H9 (cell line): ENCODE measurements around the gene DNAJC5. TPM values are rescaled to one million over a fixed set of nuclear protein-coding genes. Genes with fewer than 3 reads are reported as not detected.

ENCODE experiments used
- DNase-seq: peaks from one replicate; pipeline ENCODE4 v3.0.0-alpha.2; 2017
- H2AFZ ChIP-seq: one replicate; pipeline ENCODE4 v1.6.1; 2013; ENCODE audit warnings: mild to moderate bottlenecking, low read length, control low read depth, moderate library complexity
- H2AK5ac ChIP-seq: 2 replicates; pipeline ENCODE4 v1.6.1; 2013; ENCODE audit warnings: low read length, control low read depth, mixed read lengths; ENCODE audit not compliant: insufficient read length
- H2BK120ac ChIP-seq: one replicate; pipeline ENCODE4 v1.6.1; 2013; ENCODE audit warnings: low read depth, mild to moderate bottlenecking, low read length, control low read depth, inconsistent platforms; ENCODE audit not compliant: poor library complexity, severe bottlenecking
- H2BK12ac ChIP-seq: 2 replicates; pipeline ENCODE4 v1.6.1; 2013; ENCODE audit warnings: low read length, control low read depth, mixed read lengths, low read depth; ENCODE audit not compliant: insufficient read length
- H2BK15ac ChIP-seq: 2 replicates; pipeline ENCODE4 v1.6.1; 2013; ENCODE audit warnings: low read depth, low read length, control low read depth
- H2BK20ac ChIP-seq: one replicate; pipeline ENCODE4 v1.6.1; 2013; ENCODE audit warnings: low read depth, mild to moderate bottlenecking, low read length, control low read depth, inconsistent platforms; ENCODE audit not compliant: poor library complexity, severe bottlenecking
- H2BK5ac ChIP-seq: 2 replicates; pipeline ENCODE4 v1.6.1; 2013; ENCODE audit warnings: low read length, control low read depth, mixed read lengths; ENCODE audit not compliant: insufficient read length
- H3K14ac ChIP-seq: 2 replicates; pipeline ENCODE4 v1.6.1; 2013; ENCODE audit warnings: low read length, control low read depth; ENCODE audit not compliant: insufficient read depth
- H3K18ac ChIP-seq: 2 replicates; pipeline ENCODE4 v1.6.1; 2013; ENCODE audit warnings: low read depth, mild to moderate bottlenecking, mixed read lengths, low read length, control low read depth; ENCODE audit not compliant: insufficient read length
- H3K23ac ChIP-seq: 2 replicates; pipeline ENCODE4 v1.6.1; 2013; ENCODE audit warnings: low read length, control low read depth, mixed read lengths, low read depth; ENCODE audit not compliant: insufficient read length
- H3K23me2 ChIP-seq: 2 replicates; pipeline ENCODE4 v1.6.1; 2013; ENCODE audit warnings: low read depth, mild to moderate bottlenecking, mixed read lengths, low read length, control low read depth; ENCODE audit not compliant: insufficient read length, poor library complexity, severe bottlenecking
- H3K27ac ChIP-seq: 2 replicates; pipeline ENCODE4 v1.5.1; 2013; ENCODE audit warnings: low read length, control low read depth, mixed read lengths, low read depth; ENCODE audit not compliant: insufficient read length
- H3K27me3 ChIP-seq: 2 replicates; pipeline ENCODE4 v1.6.1; 2013; ENCODE audit warnings: low read length, control low read depth, inconsistent platforms; ENCODE audit not compliant: insufficient read depth
- H3K4ac ChIP-seq: 2 replicates; pipeline ENCODE4 v1.6.1; 2013; ENCODE audit warnings: low read depth, mild to moderate bottlenecking, control low read depth, inconsistent platforms, low read length, moderate library complexity
- H3K4me1 ChIP-seq: 2 replicates; pipeline ENCODE4 v1.6.1; 2013; ENCODE audit warnings: low read length, control low read depth, inconsistent platforms; ENCODE audit not compliant: insufficient read depth
- H3K4me2 ChIP-seq: 2 replicates; pipeline ENCODE4 v1.6.1; 2013; ENCODE audit warnings: low read length, control low read depth, mixed read lengths; ENCODE audit not compliant: insufficient read length, insufficient read depth
- H3K56ac ChIP-seq: 2 replicates; pipeline ENCODE4 v1.6.1; 2013; ENCODE audit warnings: low read depth, mild to moderate bottlenecking, mixed read lengths, low read length, control low read depth; ENCODE audit not compliant: insufficient read length
- H3K79me1 ChIP-seq: 2 replicates; pipeline ENCODE4 v1.6.1; 2013; ENCODE audit warnings: low read depth, mild to moderate bottlenecking, moderate library complexity, low read length, control low read depth, inconsistent platforms; ENCODE audit not compliant: insufficient read depth, poor library complexity, severe bottlenecking
- H3K79me2 ChIP-seq: 2 replicates; pipeline ENCODE4 v1.6.1; 2013; ENCODE audit warnings: low read length, control low read depth, inconsistent platforms; ENCODE audit not compliant: insufficient read depth
- H3K9ac ChIP-seq: 2 replicates; pipeline ENCODE4 v1.6.1; 2013; ENCODE audit warnings: low read length, control low read depth, mixed read lengths; ENCODE audit not compliant: insufficient read length; ENCODE audit errors: extremely low read depth
- H3K9me3 ChIP-seq: one replicate; pipeline ENCODE4 v1.6.1; 2013; ENCODE audit warnings: low read depth, low read length, inconsistent platforms; ENCODE audit not compliant: control insufficient read depth
- H3T11ph ChIP-seq: one replicate; pipeline ENCODE4 v1.6.1; 2013; ENCODE audit warnings: mild to moderate bottlenecking, low read length, control low read depth, inconsistent platforms
- H4K20me1 ChIP-seq: one replicate; pipeline ENCODE4 v1.6.1; 2013; ENCODE audit not compliant: control insufficient read depth, insufficient read length, insufficient read depth
- H4K5ac ChIP-seq: 2 replicates; pipeline ENCODE4 v1.6.1; 2013; ENCODE audit warnings: low read depth, mild to moderate bottlenecking, mixed read lengths, low read length, control low read depth; ENCODE audit not compliant: insufficient read length
- H4K8ac ChIP-seq: replicated peaks from 2 replicates; pipeline ENCODE4 v1.6.1; 2013; ENCODE audit warnings: low read length, control low read depth, mixed read lengths, low read depth; ENCODE audit not compliant: insufficient read length
- H4K91ac ChIP-seq: 2 replicates; pipeline ENCODE4 v1.6.1; 2013; ENCODE audit warnings: low read depth, mild to moderate bottlenecking, moderate library complexity, mixed read lengths, low read length, control low read depth; ENCODE audit not compliant: insufficient read length
- H3K27ac Mint-ChIP-seq, 3 experiments: 2 replicates in 2 of 3; 3 replicates in 1 of 3; pipeline ENCODE4 v1.8.0; 2020 to 2021; ENCODE audit warnings: mixed read lengths in 3 of 3, mild to moderate bottlenecking in 1 of 3, moderate library complexity in 1 of 3
- H3K27me3 Mint-ChIP-seq: 2 replicates; pipeline ENCODE4 v1.8.0; 2021; ENCODE audit warnings: low read depth, mild to moderate bottlenecking, moderate library complexity, mixed read lengths
- H3K36me3 Mint-ChIP-seq, 3 experiments: 2 replicates in 2 of 3; 3 replicates in 1 of 3; pipeline ENCODE4 v1.8.0; 2020 to 2021; ENCODE audit warnings: low read depth in 3 of 3, mixed read lengths in 3 of 3; ENCODE audit not compliant: insufficient read depth in 1 of 3
- H3K4me1 Mint-ChIP-seq, 2 experiments: 2 replicates each; pipeline ENCODE4 v1.8.0; 2020; ENCODE audit warnings: mixed read lengths in 2 of 2
- H3K4me3 Mint-ChIP-seq, 2 experiments: 2 replicates in 1 of 2; 3 replicates in 1 of 2; pipeline ENCODE4 v1.8.0; 2020 to 2021; ENCODE audit warnings: mild to moderate bottlenecking in 2 of 2, mixed read lengths in 2 of 2, moderate library complexity in 1 of 2
- H3K9me3 Mint-ChIP-seq, 2 experiments: 2 replicates in 1 of 2; 3 replicates in 1 of 2; pipeline ENCODE4 v1.8.0; 2020; ENCODE audit warnings: mild to moderate bottlenecking in 2 of 2, mixed read lengths in 2 of 2, moderate library complexity in 1 of 2
- CTCF ChIP-seq: fragments of 200-600 bp; sonication (generic); conservative IDR thresholded peaks from 3 replicates; pipeline ENCODE4 v1.8.0; 2021; ENCODE audit warnings: antibody characterized with exemption, mild to moderate bottlenecking
- WGBS: extraction: QIAGEN DNeasy Blood & Tissue Kit; methylation state at CpG from one replicate; pipeline ENCODE4 v1.1.7; 2013; ENCODE audit warnings: missing lambda C conversion rate, low lambda C conversion rate, mixed read lengths; ENCODE audit not compliant: insufficient read length; ENCODE audit errors: extremely low coverage; 5-methylcytosine and 5-hydroxymethylcytosine counted together
- total RNA-seq: library from RNA; stranded (reverse); gene quantifications from 2 replicates; pipeline ENCODE4 v1.2.1, GENCODE V29; 2021

Gene DNAJC5
- total RNA-seq, 1 experiment from 2014 or later, result 43.0 TPM

GRCh38 chr20:63943808-63944077, 48.8 kb downstream of the DNAJC5 start:
- H2AFZ ChIP-seq, result no peak overlapping the region
- no peak overlapping the region for H4K8ac ChIP-seq
- no peak overlapping the region for H3K27ac ChIP-seq

More at GRCh38 chr20:63943808-63944077, 48.8 kb downstream of the DNAJC5 start:
- peaks cover 4 to 17% of the 10 kb centered on the region in 2 experiments for H3K4me1 Mint-ChIP-seq
- Histone ChIP-seq H2BK15ac (no peak overlapping the region), H3K56ac (no peak overlapping the region), H4K20me1 (peaks cover 3% of the 10 kb centered on the region), H3K18ac (no peak overlapping the region), H2BK20ac (no peak overlapping the region), H3K23ac (no peak overlapping the region), H3K14ac (no peak overlapping the region), H3K4me1 (no peaks in the 10 kb centered on the region), H3K4me2 (no peak overlapping the region), H4K91ac (no peak overlapping the region), H3K79me1 (no peaks in the 10 kb centered on the region), H3K27me3 (no peaks in the 10 kb centered on the region), H3K9ac (no peak overlapping the region), H3K23me2 (peaks cover 11% of the 10 kb centered on the region), H2BK12ac (no peak overlapping the region), H2AK5ac (no peak overlapping the region), H4K5ac (no peak overlapping the region), H3T11ph (no peak overlapping the region), H2BK5ac (no peak overlapping the region), H3K4ac (no peak overlapping the region), H2BK120ac (no peak overlapping the region), H3K79me2 (peaks cover 3% of the 10 kb centered on the region; the same call in 1 of the 2 replicates), H3K9me3 (no peaks in the 10 kb centered on the region)
- H3K27ac Mint-ChIP-seq, result no peak overlapping the region
- no peaks in the 10 kb centered on the region for H3K27me3 Mint-ChIP-seq
- TF ChIP-seq CTCF, result no peak
- H3K9me3 Mint-ChIP-seq, result peaks cover 4 to 7% of the 10 kb centered on the region in 2 experiments; a peak in 3 of 5 replicates
- WGBS, result no CpG with 5 or more reads among the region's 3 CpGs
- no peak for DNase-seq
- peaks cover 5 to 29% (median 22%) of the 10 kb centered on the region in 3 experiments for H3K36me3 Mint-ChIP-seq
- no peak overlapping the region for H3K4me3 Mint-ChIP-seq
